ENCODE measurements around the gene HASPIN. TPM values are rescaled to one million over a fixed set of nuclear protein-coding genes. Genes with fewer than 3 reads are reported as not detected.
"Not testable (repeated sequence)": the region's sequence is repeated elsewhere in the genome, so short reads cannot be mapped to it uniquely, and the experiment has no call there.

Gene HASPIN
- total RNA-seq, 1 donor from 2014 or later, result 0.30 TPM

DNA sequence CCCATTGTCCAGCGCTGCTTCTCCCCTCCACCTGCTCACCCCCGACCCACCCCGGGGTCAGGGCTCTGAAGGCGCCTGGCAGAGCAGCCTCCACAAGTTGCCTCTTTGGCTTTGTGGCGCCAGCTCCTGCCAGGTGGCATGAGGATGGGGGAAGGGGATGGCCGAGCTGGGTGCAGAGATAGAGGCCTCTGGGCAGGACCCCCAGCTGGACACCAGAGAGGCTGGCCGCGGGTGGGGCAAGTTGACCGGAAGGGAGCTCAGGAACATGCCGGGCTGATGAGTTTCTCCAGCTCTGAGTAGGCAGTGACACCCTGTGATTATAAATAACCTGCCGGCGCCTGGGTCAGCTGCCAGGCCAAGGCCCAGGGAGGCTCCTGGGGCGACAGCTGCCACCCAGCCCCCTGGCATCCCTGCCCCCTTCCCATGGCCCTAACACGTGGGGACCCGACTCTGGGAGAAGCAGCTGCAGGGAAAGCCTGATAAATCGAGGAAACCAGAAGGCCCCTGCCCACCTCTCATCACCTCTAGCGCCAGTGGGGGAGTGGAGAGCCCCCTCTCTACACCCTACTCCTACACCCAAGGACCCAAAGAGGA is 28.5 kb upstream of the HASPIN start:
- intact Hi-C loops (cut with DNase I), result no loop called here
- DNase-seq (ENCODE audit: low spot score), result peak; percentile 83

DNA sequence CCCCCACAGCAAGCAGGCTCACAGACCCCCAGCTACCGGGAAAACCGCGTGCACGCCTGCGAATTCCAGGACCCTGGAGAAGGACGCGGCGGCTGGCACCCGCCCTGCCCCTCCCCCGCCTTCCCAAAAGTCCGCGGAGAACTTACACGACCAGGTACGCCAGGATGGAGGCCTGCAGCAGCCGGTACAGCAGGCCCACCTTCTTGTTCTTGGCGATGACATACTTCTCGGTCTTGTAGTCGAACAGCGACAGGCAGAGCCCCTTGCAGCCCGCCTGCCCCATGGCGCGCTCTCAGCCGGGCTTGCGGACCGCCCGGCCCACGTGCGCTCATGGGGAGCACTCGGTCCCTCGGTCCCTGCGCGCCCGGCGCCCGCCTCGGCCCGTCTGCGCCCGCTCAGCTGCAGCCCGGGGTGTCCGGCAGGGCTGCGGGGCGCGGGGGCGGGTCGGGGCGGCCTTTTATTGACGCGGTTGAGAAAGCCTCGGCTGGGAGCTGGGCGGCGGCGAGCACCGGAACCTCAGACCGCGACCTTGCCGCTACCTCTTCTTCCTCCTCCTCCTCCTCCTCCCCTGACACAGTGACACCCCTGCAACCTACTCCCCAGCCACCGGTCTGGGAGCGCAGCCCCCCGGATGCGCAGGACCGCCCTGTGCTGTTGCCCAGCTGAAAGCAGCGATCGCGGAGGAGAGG is 27.8 kb upstream of the HASPIN start, which contains the start of gene P2RX5:
Gene P2RX5 (minus strand): TSS at position 433 of the 689 bp plus-strand sequence. CDS start 150 bp downstream, at position 283.
- DNase-seq (ENCODE audit: low spot score), result no peak
- intact Hi-C loops (cut with DNase I), result no loop called here

- DNase-seq (ENCODE audit: low spot score), result no peak
- intact Hi-C loops (cut with DNase I), result no loop called here
Observed at GRCh38 chr17:3697103-3697476, 26.6 kb upstream of the HASPIN start.

DNA sequence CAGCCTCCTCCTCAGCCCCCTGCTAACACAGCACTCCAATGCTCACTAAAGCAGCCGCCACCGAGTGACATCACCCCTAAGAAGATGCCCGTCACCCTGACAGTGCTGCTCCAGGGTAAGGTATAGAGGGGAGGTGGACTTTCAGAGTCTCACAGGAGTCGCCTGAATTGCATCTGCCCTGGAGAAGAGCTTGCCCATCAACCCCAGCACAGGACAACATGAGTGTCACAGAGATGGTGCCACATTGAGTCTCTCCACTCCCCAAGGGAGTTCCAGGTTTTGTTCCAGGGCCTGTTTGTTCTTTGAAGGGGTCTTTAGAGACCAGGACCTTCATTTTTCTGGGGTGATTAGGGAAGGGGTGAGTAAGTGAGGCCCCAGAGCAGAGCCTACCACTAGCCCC is 25.6 kb upstream of the HASPIN start:
- intact Hi-C loops (cut with DNase I), result no loop called here
- DNase-seq (ENCODE audit: low spot score), result no peak

DNA sequence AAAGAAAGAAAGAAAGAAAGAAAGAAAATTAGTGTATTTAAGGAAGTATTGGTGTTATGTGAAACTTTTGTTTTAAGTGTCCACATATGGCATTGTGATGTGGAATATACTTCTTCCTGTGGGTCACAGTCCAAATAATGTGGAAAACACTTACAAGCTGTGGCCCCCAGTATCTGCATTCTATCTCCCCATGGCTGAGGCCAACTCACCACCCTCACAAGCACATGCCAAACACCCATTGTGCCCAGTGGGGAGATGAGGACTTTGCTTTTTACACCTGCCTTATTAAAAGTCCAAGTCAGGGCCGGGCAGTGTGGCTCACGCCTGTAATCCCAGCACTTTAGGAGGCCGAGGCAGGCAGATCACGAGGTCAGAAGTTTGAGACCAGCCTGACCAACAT is 23.8 kb upstream of the HASPIN start:
- intact Hi-C loops (cut with DNase I), result no loop called here
- DNase-seq (ENCODE audit: low spot score), result no peak

GRCh38 chr17:3702041-3702539 is 21.6 kb upstream of the HASPIN start:
- intact Hi-C loops (cut with DNase I); DNase-seq (ENCODE audit: low spot score): not testable (repeated sequence)

DNA sequence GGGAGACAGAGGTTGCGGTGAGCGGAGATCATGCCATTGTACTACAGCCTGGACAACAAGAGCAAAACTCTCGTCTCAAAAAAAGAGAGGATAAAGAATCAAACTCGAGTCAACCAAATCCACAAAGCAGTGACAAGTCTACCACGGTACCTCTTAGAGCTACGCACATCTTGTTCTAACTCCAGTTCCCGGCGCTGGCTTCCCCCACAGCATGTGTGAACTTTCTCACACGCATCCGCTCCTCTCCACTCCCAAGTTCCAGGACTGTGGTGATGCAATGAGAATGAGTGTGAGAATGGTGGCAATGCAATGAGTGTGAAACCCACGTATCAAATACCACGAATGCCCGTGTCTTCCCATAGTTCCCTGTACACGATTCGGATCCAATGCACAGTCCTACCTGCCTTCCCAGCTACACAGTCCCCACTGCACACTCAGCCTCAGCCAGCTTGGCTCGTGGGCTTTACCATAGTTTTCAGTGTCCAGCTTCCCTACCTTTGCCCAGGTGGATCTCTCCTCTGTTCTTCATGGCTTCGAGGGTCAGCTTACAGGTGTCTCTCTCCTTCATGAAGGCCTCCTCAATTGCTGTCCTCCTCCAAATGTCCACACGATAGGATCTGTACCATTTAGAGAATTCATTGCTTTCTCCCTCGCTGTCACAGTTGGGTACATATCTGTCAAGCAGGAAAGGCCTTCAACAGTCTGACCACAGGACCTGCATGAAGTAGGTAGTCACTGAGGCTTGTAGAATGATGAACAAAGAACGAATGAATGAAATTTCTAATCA is 18.6 kb upstream of the HASPIN start:
- intact Hi-C loops (cut with DNase I), result no loop called here
- no peak for DNase-seq (ENCODE audit: low spot score)

DNA sequence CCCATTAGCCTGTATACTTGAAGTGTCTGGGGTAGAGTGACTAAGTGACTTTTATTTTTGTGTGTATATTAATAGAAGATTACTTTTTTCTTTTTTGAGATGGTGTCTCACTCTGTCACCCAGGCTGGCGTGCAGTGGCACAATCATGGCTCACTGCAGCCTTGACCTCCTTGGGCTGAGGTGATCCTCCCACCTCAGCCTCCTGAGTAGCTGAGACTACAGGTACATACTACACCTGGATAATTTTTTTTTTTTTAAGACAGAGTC is 18.1 kb upstream of the HASPIN start:
- DNase-seq (ENCODE audit: low spot score); intact Hi-C loops (cut with DNase I): not testable (repeated sequence)

DNA sequence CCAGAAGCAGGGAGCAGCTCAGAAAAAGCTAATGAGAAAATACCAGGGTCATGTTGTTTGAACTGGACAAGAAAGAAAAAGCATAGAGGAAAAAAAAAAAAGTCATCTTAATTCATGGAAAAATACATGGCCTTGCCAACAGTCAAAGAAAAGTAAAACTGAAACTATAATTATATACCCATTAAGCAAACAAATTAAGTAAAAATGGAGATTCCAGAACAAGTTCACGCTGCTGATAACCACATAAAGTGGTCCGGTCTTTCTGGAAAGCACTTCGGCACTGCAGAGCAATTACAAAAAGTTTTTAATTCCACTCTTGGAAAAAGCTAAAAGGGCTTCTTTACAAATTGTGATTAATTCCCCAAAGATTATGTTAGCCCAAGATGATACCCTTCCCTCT is 15.3 kb upstream of the HASPIN start:
- intact Hi-C loops (cut with DNase I), result no loop called here
- DNase-seq (ENCODE audit: low spot score), result no peak

GRCh38 chr17:3710951-3711383 is 12.7 kb upstream of the HASPIN start:
- intact Hi-C loops (cut with DNase I), result no loop called here
- no peak for DNase-seq (ENCODE audit: low spot score)

DNA sequence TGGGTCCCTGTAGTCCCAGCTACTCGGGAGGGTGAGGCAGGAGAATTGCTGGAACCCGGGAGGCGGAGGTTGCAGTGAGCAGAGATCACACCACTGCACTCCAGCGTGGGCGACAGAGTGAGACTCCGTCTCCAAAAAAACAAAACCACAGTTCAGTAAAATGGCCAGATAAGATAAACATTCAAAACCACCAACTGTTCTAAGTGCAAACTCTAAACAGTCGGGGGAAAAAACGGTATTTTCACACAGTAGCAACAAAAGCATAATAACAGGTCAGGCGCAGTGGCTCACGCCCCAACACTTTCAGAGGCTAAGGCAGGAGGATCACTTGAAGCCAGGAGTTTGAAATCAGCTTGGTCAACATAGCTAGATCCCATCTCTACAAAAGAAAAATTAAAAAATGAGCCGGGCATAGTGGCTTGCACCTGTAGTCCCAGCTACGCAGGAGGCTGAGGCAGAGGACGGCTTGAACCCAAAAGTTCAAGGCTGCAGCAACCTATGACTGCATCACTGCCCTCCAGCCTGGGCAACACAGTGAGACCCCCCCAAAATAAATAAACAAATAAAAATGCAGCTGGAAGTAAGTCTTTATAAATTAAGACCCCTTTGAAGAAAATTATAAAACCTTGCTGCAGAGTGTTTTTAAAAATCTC is 10.8 kb upstream of the HASPIN start:
- intact Hi-C loops (cut with DNase I), result no loop called here
- no peak for DNase-seq (ENCODE audit: low spot score)

- intact Hi-C loops (cut with DNase I), result no loop called here
- DNase-seq (ENCODE audit: low spot score), result no peak
Observed at GRCh38 chr17:3715296-3715695, 8.4 kb upstream of the HASPIN start.

DNA sequence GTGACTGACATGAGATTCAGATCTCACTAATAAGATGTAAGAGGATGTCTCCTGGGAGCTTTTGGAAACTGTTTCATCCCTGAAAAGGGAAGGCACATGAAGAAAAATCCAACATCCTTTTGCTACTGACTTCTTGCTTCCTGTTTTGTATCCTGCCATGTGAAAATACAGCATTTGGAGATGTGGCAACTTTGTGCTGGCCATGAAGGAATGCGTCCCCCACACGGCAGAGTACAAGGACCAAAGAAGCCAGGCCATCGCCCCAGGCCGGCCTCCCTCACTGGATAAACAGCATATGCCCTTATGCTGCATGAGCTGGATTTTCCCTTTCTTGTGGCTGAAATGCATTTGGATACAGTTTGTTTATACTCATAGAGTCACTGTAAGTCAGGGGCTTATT is 5.5 kb upstream of the HASPIN start:
- no peak for DNase-seq (ENCODE audit: low spot score)
- intact Hi-C loops (cut with DNase I), result no loop called here

DNA sequence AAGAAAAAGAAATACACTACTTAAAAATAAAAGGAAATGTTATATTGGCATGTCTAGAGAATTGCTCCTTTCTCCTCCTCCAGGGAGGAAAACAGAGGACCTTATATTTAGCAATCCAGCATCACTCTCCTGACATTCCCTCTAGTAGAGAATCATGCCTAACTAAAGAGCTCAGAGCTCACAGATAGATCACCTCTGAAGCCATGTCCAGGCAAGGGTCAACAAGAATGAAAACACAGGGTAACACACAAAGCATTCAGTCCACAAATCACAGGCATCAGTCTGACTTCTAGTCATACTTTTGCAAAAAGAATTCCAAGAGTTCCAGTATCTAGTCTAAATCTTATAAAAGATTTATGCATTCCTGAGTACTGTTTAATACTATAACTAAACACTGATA is 4.4 kb upstream of the HASPIN start:
- DNase-seq (ENCODE audit: low spot score), result no peak
- intact Hi-C loops (cut with DNase I), result no loop called here

GRCh38 chr17:3722716-3723115 is 987 bp upstream of the HASPIN start:
- intact Hi-C loops (cut with DNase I), result no loop called here

GRCh38 chr17:3723188-3723555 is 531 bp upstream of the HASPIN start:
- intact Hi-C loops (cut with DNase I), result no loop called here
- no peak for DNase-seq (ENCODE audit: low spot score)

More at GRCh38 chr17:3722716-3723115, 987 bp upstream of the HASPIN start:
- no peak for DNase-seq (ENCODE audit: low spot score)

- no peak for DNase-seq (ENCODE audit: low spot score)
- intact Hi-C loops (cut with DNase I), result no loop called here
Observed at GRCh38 chr17:3724378-3725077, 825 bp downstream of the HASPIN start.

DNA sequence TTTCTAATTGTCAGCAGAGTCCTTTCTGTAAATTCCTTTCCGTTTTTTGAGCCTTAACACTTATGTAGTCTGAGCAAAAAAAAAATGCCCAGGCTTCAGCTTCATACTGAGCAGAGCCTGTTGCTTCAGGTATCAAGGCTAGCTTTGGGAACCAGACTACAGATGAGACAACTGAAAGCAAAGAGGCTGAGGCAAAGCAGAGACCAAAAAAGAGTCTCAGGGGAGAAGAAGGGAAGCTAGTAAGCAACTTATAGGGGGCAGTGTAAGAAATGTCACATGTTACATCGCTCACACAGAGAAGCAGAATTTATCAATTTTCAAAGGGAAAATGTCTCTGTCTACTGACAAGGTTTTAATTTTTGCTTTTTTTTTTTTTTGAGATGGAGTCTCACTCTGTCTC is 3.3 kb downstream of the HASPIN start:
- intact Hi-C loops (cut with DNase I), result no loop called here
- DNase-seq (ENCODE audit: low spot score), result no peak

DNA sequence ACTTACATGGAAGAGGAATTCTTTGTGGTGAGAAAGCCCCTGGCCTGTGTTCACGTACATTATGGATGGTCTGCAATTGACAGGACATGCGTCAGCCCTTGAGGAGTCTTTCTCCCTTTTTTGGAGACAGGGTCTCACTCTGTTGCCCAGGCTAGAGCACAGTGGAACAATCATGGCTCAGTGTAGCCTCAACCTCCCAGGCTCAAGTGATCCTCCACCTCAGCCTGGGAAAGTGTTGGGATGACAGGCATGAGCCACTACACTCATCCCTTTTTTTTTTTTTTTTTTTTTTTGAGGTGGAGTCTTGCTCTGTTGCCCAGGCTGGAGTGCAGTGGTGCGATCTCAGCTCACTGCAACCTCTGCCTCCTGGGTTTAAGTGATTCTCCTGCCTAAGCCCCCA is 4.4 kb downstream of the HASPIN start:
- intact Hi-C loops (cut with DNase I); DNase-seq (ENCODE audit: low spot score): not testable (repeated sequence)

GRCh38 chr17:3729881-3730280 is 6.2 kb downstream of the HASPIN start:
- intact Hi-C loops (cut with DNase I), result no loop called here
- DNase-seq (ENCODE audit: low spot score), result no peak

Data from cardiac septum (tissue), 1 donor.